Raji (cell line): ENCODE results near the gene ARSJ.

ENCODE experiments used
- POLR2A ChIP-seq: IDR thresholded peaks from 2 replicates; pipeline ENCODE4 v1.6.1; 2011; ENCODE audit warnings: low read depth, low read length, control low read depth; ENCODE audit not compliant: insufficient read depth

ARSJ gene

GRCh38 chr4:113972781-113973180, 6.7 kb downstream of the ARSJ start:
- TF ChIP-seq POLR2A: no peak

- TF ChIP-seq POLR2A: no peak
Observed at GRCh38 chr4:113971706-113972360, 7.6 kb downstream of the ARSJ start.

GRCh38 chr4:113969709-113970334, 9.6 kb downstream of the ARSJ start:
- TF ChIP-seq POLR2A: no peak

GRCh38 chr4:113968473-113968872, 11.0 kb downstream of the ARSJ start:
- no peak for TF ChIP-seq POLR2A

GRCh38 chr4:113967687-113968086, 11.8 kb downstream of the ARSJ start:
- TF ChIP-seq POLR2A: no peak

GRCh38 chr4:113962719-113963265, 16.7 kb downstream of the ARSJ start:
- no peak for TF ChIP-seq POLR2A

GRCh38 chr4:113962016-113962347, 17.5 kb downstream of the ARSJ start:
- no peak for TF ChIP-seq POLR2A

- TF ChIP-seq POLR2A: no peak
Observed at GRCh38 chr4:113960684-113961321, 18.6 kb downstream of the ARSJ start.

GRCh38 chr4:113959539-113959937, 19.9 kb downstream of the ARSJ start:
- no peak for TF ChIP-seq POLR2A

- no peak for TF ChIP-seq POLR2A
Observed at GRCh38 chr4:113958766-113959538, 20.5 kb downstream of the ARSJ start.

- no peak for TF ChIP-seq POLR2A
Observed at GRCh38 chr4:113957956-113958355, 21.5 kb downstream of the ARSJ start.

GRCh38 chr4:113955948-113956347, 23.5 kb downstream of the ARSJ start:
- no peak for TF ChIP-seq POLR2A

- TF ChIP-seq POLR2A: no peak
Observed at GRCh38 chr4:113955411-113955810, 24.0 kb downstream of the ARSJ start.

- TF ChIP-seq POLR2A: no peak
Observed at GRCh38 chr4:113953888-113954287, 25.6 kb downstream of the ARSJ start.

GRCh38 chr4:113952452-113953029, 26.9 kb downstream of the ARSJ start:
- no peak for TF ChIP-seq POLR2A
